ENCODE measurements around the gene TMUB1.

TMUB1 gene

DNA sequence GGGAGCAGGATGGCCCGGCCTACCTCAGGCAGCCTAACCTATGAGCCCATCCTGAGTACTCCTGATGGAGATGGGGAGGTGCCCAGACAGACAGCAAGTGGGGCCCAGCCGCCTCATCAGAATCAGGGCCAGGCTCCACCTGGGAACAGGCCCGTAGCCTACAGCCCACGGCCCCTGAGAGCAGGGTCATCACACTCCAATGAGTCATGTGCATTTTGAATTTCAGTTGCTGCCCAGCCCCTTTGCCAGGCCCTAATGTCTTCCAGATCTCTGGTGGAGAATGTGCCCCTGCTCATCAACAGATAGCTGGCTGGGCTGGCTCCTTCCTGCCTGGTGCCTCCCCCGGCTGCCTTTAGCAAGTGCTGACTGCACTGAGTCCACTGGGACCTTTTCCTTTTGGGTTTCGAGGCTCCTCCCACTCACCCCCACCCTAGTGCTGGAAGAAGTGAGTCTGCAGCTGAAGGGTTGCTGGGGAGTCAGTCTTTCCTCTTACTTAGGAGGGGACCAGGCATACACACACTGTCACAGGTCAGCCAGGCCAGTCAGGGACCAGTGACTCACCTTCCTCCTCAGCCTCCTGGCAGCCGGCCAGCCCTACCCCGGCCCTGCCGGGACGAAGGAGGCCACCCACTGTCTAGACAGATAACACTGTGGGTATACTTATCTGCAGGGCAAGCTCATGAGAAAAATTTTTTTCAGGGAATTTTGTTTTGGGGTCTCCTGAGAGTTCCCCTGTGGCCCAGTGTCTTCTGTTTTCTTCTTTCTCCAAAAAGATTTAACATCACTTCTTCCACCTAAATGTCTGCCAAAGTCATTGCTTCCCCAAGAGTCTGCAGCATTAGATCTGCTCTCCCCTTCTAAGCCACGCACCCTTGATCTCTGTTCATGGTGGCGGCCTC is 44.1 kb downstream of the TMUB1 start:
- Histone ChIP-seq H3K4me3 (replicated peaks; ENCODE audit: low read depth, low read length) (no peak overlapping the region), H3K27me3 (replicated peaks; ENCODE audit: control insufficient read depth, insufficient read depth, low read length) (no peaks in the 10 kb centered on the region), H3K36me3 (ENCODE audit: control insufficient read depth, insufficient read depth, low read length) (peaks cover 17% of the 10 kb centered on the region)
- DNase-seq (ENCODE audit: extremely low read depth, insufficient read length), result no peak
- TF ChIP-seq, protein P1, sequence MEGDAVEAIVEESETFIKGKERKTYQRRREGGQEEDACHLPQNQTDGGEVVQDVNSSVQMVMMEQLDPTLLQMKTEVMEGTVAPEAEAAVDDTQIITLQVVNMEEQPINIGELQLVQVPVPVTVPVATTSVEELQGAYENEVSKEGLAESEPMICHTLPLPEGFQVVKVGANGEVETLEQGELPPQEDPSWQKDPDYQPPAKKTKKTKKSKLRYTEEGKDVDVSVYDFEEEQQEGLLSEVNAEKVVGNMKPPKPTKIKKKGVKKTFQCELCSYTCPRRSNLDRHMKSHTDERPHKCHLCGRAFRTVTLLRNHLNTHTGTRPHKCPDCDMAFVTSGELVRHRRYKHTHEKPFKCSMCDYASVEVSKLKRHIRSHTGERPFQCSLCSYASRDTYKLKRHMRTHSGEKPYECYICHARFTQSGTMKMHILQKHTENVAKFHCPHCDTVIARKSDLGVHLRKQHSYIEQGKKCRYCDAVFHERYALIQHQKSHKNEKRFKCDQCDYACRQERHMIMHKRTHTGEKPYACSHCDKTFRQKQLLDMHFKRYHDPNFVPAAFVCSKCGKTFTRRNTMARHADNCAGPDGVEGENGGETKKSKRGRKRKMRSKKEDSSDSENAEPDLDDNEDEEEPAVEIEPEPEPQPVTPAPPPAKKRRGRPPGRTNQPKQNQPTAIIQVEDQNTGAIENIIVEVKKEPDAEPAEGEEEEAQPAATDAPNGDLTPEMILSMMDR (IDR thresholded peaks at IDR 0.05; ENCODE audit: insufficient read depth, low read length, poor library complexity, severe bottlenecking), result no peak

DNA sequence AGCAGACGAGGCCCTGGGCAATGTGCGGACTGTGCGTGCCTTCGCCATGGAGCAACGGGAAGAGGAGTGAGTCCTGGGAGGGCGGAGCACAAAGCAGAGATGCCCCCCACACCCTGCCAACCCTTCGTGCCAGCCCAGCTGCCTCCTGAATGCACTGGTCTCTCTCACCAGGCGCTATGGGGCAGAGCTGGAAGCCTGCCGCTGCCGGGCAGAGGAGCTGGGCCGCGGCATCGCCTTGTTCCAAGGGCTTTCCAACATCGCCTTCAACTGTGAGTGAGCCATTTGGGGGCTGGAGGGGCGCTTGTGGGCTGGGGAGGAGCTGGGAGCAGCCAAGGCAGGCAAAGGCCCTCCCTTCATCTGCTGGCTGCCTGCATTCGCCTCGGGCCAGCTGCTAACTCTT is 47.4 kb downstream of the TMUB1 start:
- no peaks in the 10 kb centered on the region for H3K27me3 ChIP-seq (replicated peaks; ENCODE audit: control insufficient read depth, insufficient read depth, low read length)
- peaks cover 18% of the 10 kb centered on the region for H3K36me3 ChIP-seq (ENCODE audit: control insufficient read depth, insufficient read depth, low read length)
- TF ChIP-seq, protein P1 (IDR thresholded peaks at IDR 0.05; ENCODE audit: insufficient read depth, low read length, poor library complexity, severe bottlenecking), result no peak
- H3K4me3 ChIP-seq (replicated peaks; ENCODE audit: low read depth, low read length), result no peak overlapping the region
- no peak for DNase-seq (ENCODE audit: extremely low read depth, insufficient read length)

DNA sequence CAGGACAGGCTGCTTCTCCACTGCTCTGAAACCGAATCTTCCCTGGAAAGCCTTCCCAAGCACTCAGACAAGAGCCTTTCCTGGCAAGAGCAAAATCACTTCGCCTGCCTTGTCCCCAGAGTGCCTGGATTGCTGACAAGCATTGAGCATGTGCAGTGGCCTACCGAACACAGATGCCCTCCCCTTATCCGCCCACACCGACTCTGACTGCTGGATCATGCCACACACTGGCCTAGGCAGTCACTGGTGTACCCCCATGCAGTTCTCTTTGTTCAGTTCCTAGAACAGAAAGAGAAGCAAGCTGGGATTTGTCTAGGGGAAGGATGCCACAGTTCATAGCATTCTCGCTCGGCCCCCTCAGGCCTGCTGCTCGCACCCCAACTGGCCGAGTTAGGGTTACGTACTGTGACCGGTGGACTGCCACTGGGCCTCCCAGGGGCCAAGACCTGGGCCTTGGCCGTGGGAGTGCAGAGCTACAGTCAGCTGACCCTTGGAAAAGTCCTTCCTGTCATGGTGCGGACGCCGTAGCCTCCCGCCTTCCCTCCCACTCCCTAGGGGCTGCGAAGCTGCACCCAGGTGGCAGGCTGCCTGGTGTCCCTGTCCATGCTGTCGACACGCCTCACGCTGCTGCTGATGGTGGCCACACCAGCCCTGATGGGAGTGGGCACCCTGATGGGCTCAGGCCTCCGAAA is 48.1 kb downstream of the TMUB1 start:
- TF ChIP-seq, protein P1 (IDR thresholded peaks at IDR 0.05; ENCODE audit: insufficient read depth, low read length, poor library complexity, severe bottlenecking), result no peak
- peaks cover 18% of the 10 kb centered on the region for H3K36me3 ChIP-seq (ENCODE audit: control insufficient read depth, insufficient read depth, low read length)
- no peak overlapping the region for H3K4me3 ChIP-seq (replicated peaks; ENCODE audit: low read depth, low read length)
- no peak for DNase-seq (ENCODE audit: extremely low read depth, insufficient read length)
- H3K27me3 ChIP-seq (replicated peaks; ENCODE audit: control insufficient read depth, insufficient read depth, low read length), result no peaks in the 10 kb centered on the region

DNA sequence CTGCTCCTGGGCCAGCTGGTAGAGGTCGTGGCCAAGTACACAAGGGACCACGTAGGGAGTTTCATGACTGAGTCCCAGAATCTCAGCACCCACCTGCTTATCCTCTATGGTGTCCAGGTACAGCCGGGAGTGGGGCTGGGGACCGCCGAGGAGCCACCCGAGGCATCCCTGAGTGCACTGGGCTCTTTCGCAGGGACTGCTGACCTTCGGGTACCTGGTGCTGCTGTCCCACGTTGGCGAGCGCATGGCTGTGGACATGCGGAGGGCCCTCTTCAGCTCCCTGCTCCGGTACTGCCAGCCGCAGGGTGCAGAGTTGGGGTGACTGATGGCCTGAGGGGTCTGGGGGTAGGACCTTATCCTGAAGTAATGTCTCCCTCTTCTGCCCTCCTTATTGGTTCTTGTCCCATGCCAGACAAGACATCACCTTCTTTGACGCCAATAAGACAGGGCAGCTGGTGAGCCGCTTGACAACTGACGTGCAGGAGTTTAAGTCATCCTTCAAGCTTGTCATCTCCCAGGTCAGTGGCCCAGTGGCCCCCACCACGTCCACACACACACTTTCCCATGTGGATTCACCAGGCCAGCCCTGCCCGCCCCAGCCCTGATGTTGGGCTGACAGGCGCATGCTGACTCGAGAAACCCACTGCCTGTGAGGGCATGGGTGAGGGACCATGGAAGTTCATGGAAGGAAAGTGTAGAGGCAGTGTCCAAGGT is 48.8 kb downstream of the TMUB1 start:
- TF ChIP-seq, protein P1 (IDR thresholded peaks at IDR 0.05; ENCODE audit: insufficient read depth, low read length, poor library complexity, severe bottlenecking), result no peak

DNA sequence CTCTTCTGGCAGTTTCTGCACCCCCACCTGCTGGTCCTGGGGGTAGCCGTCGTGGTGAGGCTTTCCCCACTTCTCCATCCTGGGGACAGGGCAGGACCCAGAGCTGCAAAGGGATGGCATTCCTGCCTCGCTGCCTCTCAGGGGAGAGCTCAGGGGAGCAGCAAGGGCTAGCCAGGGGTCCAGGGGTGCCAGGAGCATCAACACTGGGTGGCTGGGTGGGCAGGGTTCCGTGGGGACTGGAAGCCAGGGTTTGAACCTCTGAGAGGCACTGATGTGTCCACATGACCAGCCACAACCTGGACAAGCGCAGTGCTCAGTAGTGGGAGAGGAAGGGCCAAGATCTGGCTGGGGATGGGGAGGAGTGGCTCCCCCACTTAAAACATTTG is 49.4 kb downstream of the TMUB1 start:
- no peak for DNase-seq (ENCODE audit: extremely low read depth, insufficient read length)
- Histone ChIP-seq H3K27me3 (replicated peaks; ENCODE audit: control insufficient read depth, insufficient read depth, low read length) (no peaks in the 10 kb centered on the region), H3K36me3 (ENCODE audit: control insufficient read depth, insufficient read depth, low read length) (peaks cover 18% of the 10 kb centered on the region), H3K4me3 (replicated peaks; ENCODE audit: low read depth, low read length) (no peak overlapping the region)
- TF ChIP-seq, protein P1 (IDR thresholded peaks at IDR 0.05; ENCODE audit: insufficient read depth, low read length, poor library complexity, severe bottlenecking), result no peak

More for the DNA sequence above, 48.8 kb downstream of the TMUB1 start:
- Histone ChIP-seq H3K36me3 (ENCODE audit: control insufficient read depth, insufficient read depth, low read length) (peaks cover 18% of the 10 kb centered on the region), H3K4me3 (replicated peaks; ENCODE audit: low read depth, low read length) (no peak overlapping the region), H3K27me3 (replicated peaks; ENCODE audit: control insufficient read depth, insufficient read depth, low read length) (no peaks in the 10 kb centered on the region)
- DNase-seq (ENCODE audit: extremely low read depth, insufficient read length), result no peak
